GM12878 (cell line): ENCODE results near the gene L1CAM. TPM values are rescaled to one million over a fixed set of nuclear protein-coding genes. Genes with fewer than 3 reads are reported as not detected.

Source experiments
- ATAC-seq: fragments of 200-7000 bp; cut with Tn5 transposase; 3 replicates; pipeline ENCODE4 v1.9.1; 2020; ENCODE audit warnings: mild to moderate bottlenecking, moderate library complexity
- BruUV-seq: library from RNA; stranded (reverse); fragments of 400-500 nt; replicated peaks from 2 replicates; lab custom pipeline; 2021; lab: Mats Ljungman, UMichigan
- CTCF ChIA-PET: fragments of 300-600 bp; sonication (Branson Sonifier 250); formaldehyde crosslinking; extraction: SDS; loops from one replicate; lab custom pipeline; 2021; ENCODE audit warnings: inconsistent platforms; lab: Yijun Ruan, JAX
- POLR2A ChIA-PET: fragments of 350-600 bp; formaldehyde crosslinking; extraction: SDS; loops from one replicate; lab custom pipeline; 2021; ENCODE audit warnings: inconsistent platforms; lab: Charles Lee
- RAD21 ChIA-PET: fragments of 300-600 bp; sonication (Branson Sonifier 250); formaldehyde crosslinking; loops from one replicate; lab custom pipeline; 2023; ENCODE audit warnings: antibody characterized with exemption; ENCODE audit not compliant: unreplicated experiment; lab: Charles Lee
- SMC1A ChIA-PET: fragments of 300-600 bp; sonication (Branson Sonifier 250); formaldehyde crosslinking; loops from one replicate; lab custom pipeline; 2023; ENCODE audit not compliant: unreplicated experiment, uncharacterized antibody; lab: Charles Lee
- DNase-seq: peaks from one replicate; pipeline ENCODE4 v3.0.0-alpha.2; 2011; ENCODE audit warnings: low read depth, low spot score
- FAIRE-seq: peaks from 3 replicates; lab custom pipeline; 2011; peaks lifted over from hg19 to GRCh38; lab: Jason Lieb, UNC
- H2AFZ ChIP-seq: 2 replicates; pipeline ENCODE4 v1.6.0; 2011; ENCODE audit warnings: low read depth, low read length, control low read depth; ENCODE audit not compliant: control insufficient read depth
- H3K27ac ChIP-seq: 2 replicates; pipeline ENCODE4 v1.5.1; 2011; ENCODE audit warnings: control low read depth; ENCODE audit not compliant: control insufficient read depth, insufficient read depth
- H3K27me3 ChIP-seq, 2 experiments: replicated peaks in 1 of 2; 2 replicates each; pipeline versions ENCODE4 v1.6.0 to v1.6.1; 2011; ENCODE audit warnings: low read length in 1 of 2; ENCODE audit not compliant: control insufficient read depth in 2 of 2, insufficient read depth in 2 of 2
- H3K36me3 ChIP-seq, 2 experiments: 2 replicates each; pipeline ENCODE4 v1.5.1; 2011; ENCODE audit warnings: low read length in 1 of 2; ENCODE audit not compliant: control insufficient read depth in 2 of 2, insufficient read depth in 2 of 2
- H3K4me1 ChIP-seq: 2 replicates; pipeline ENCODE4 v1.6.1; 2011; ENCODE audit warnings: mild to moderate bottlenecking, low read length, moderate library complexity, mixed read lengths; ENCODE audit not compliant: control insufficient read depth, insufficient read depth
- H3K4me2 ChIP-seq: 2 replicates; pipeline ENCODE4 v1.6.0; 2011; ENCODE audit warnings: control low read depth; ENCODE audit not compliant: control insufficient read depth, insufficient read depth
- H3K4me3 ChIP-seq: fragments of 200-600 bp; sonication (generic); 2 replicates; pipeline ENCODE4 v1.5.1; 2016
- H3K79me2 ChIP-seq: 2 replicates; pipeline ENCODE4 v1.6.0; 2011; ENCODE audit warnings: low read length; ENCODE audit not compliant: control insufficient read depth, insufficient read depth
- H3K9ac ChIP-seq: 2 replicates; pipeline ENCODE4 v1.8.0; 2011; ENCODE audit warnings: low read length, control low read depth, mixed read lengths; ENCODE audit not compliant: control insufficient read depth, insufficient read depth
- H3K9me3 ChIP-seq: replicated peaks from 3 replicates; pipeline ENCODE4 v1.5.1; 2011; ENCODE audit warnings: mild to moderate bottlenecking, low read length; ENCODE audit not compliant: control insufficient read depth, insufficient read depth
- H4K20me1 ChIP-seq: 2 replicates; pipeline ENCODE4 v1.6.0; 2011; ENCODE audit not compliant: control insufficient read depth, insufficient read depth
- CREB1 ChIP-seq: IDR thresholded peaks from 2 replicates; pipeline ENCODE4 v1.6.1; 2012; ENCODE audit warnings: low read depth, mild to moderate bottlenecking, inconsistent platforms
- IRF5 ChIP-seq: fragments of 450-650 bp; IDR thresholded peaks from 2 replicates; pipeline ENCODE4 v1.6.1; 2017; ENCODE audit warnings: borderline replicate concordance
- JUNB ChIP-seq: IDR thresholded peaks from 2 replicates; pipeline ENCODE4 v1.6.1; 2016; ENCODE audit warnings: antibody characterized with exemption, mild to moderate bottlenecking
- MYB ChIP-seq: fragments of 150-350 bp; IDR thresholded peaks from 2 replicates; pipeline ENCODE4 v1.6.1; 2014; ENCODE audit warnings: mild to moderate bottlenecking, low read depth, low read length, borderline replicate concordance
- PML ChIP-seq: IDR thresholded peaks from 2 replicates; pipeline ENCODE4 v1.6.1; 2012; ENCODE audit warnings: low read length, inconsistent platforms
- SUZ12 ChIP-seq: fragments of 200-600 bp; sonication (generic); IDR thresholded peaks from one replicate; pipeline ENCODE4 v1.6.1; 2018; ENCODE audit warnings: antibody characterized with exemption, mild to moderate bottlenecking; ENCODE audit not compliant: unreplicated experiment
- WRNIP1 ChIP-seq: IDR thresholded peaks from 2 replicates; pipeline ENCODE4 v1.6.1; 2011; ENCODE audit warnings: low read depth, low read length, improper control_type of control experiment, borderline replicate concordance
- ZBTB11 ChIP-seq: fragments of 450-650 bp; formaldehyde crosslinking; IDR thresholded peaks from 2 replicates; pipeline ENCODE4 v1.5.0; 2022; ENCODE audit warnings: mild to moderate bottlenecking, missing genetic modification characterization
- WGBS: methylation state at CpG from one replicate; pipeline ENCODE4 v1.1.6; 2016; ENCODE audit warnings: low lambda C conversion rate; ENCODE audit not compliant: insufficient replicate concordance, insufficient coverage; ENCODE audit errors: missing lambda C conversion rate; 5-methylcytosine and 5-hydroxymethylcytosine counted together
- in situ Hi-C: fragments of 300-500 bp; cut with MboI; formaldehyde crosslinking; loops from 9 replicates; pipeline ENCODE4 v1.14.3; 2018; ENCODE audit warnings: mixed read lengths
- intact Hi-C: fragments of 100-400 bp; cut with micrococcal nuclease; formaldehyde crosslinking; loops from one replicate; pipeline ENCODE4 v1.14.2; 2022; ENCODE audit not compliant: unreplicated experiment
- polyA plus RNA-seq, 11 experiments: library from polyadenylated mRNA; depleted of rRNA in 4 of 11; unstranded in 6 of 11; stranded (reverse) in 5 of 11; fragments of >200 nt; fragmentation: Nextera tagmentation in 4 of 11; fragmentation: Illumina TruSeq in 1 of 11; extraction: Ambion mirVana in 4 of 11; extraction: Trizol in 1 of 11; gene quantifications; 1 replicate in 1 of 11; 2 replicates in 10 of 11; pipeline versions ENCODE4 v1.2.1 to v1.2.3, GENCODE V29; 2011 to 2016; ENCODE audit warnings: inconsistent platforms in 2 of 11, missing spikeins in 2 of 11, low read depth in 1 of 11
- total RNA-seq, 4 experiments: library from RNA; depleted of rRNA in 3 of 4; stranded (reverse); fragments of >200 nt in 3 of 4; fragmentation: Illumina TruSeq in 1 of 4; extraction: Trizol in 1 of 4; gene quantifications; 2 replicates each; pipeline versions ENCODE4 v1.2.1 to v1.2.3, GENCODE V29; 2013 to 2021

Gene L1CAM
- total and polyA plus RNA-seq, 10 of the 15 experiments (the other 5 are each of a cell fraction or from before 2014, with no cell fraction given) = 0.01 to 0.64 (median 0.09) TPM; not detected in 5

GRCh38 chrX:153886915-153887314, 942 bp upstream of the L1CAM start:
- FAIRE-seq (no peak), DNase-seq (no peak), ATAC-seq (no peak)
- WGBS = 37% methylated on average over 13 of the region's 13 CpGs
- SMC1A ChIA-PET = no interaction called here
- Histone ChIP-seq H3K4me3 (no peak overlapping the region), H3K36me3 (no peaks in the 10 kb centered on the region), H3K79me2 (no peaks in the 10 kb centered on the region), H4K20me1 (no peaks in the 10 kb centered on the region), H3K27me3 (peaks cover 0 to 2% of the 10 kb centered on the region in 2 experiments; a peak in 3 of 4 replicates), H3K9me3 (no peaks in the 10 kb centered on the region), H3K4me2 (no peak overlapping the region), H3K4me1 (no peaks in the 10 kb centered on the region), H3K9ac (no peak overlapping the region), H3K27ac (no peak overlapping the region), H2AFZ (no peak overlapping the region)
- BruUV-seq = no TSS peak
- CTCF ChIA-PET = no interaction called here
- in situ Hi-C loops = no loop called here
- intact Hi-C loops = no loop called here
- RAD21 ChIA-PET = no interaction called here
- TF ChIP-seq CREB1 (no peak), ZBTB11 (no peak), JUNB (no peak), IRF5 (no peak), MYB (no peak), PML (no peak), WRNIP1 (no peak), SUZ12 (no peak)
- POLR2A ChIA-PET = interaction anchor here (0.5 kb wide), 1 partner anchor 167 kb away, joined by 7 read pairs; no protein-coding TSS in a partner anchor
